Fibroblast of villous mesenchyme (primary cell): Measurements from ENCODE around the gene MAST4. TPM values are rescaled to one million over a fixed set of nuclear protein-coding genes. Genes with fewer than 3 reads are reported as not detected.
"Not testable (repeated sequence)": the region's sequence is repeated elsewhere in the genome, so short reads cannot be mapped to it uniquely, and the experiment has no call there.

Experiments used
- DNase-seq: peaks from one replicate; pipeline ENCODE4 v3.0.0-alpha.2; 2010; ENCODE audit warnings: low read depth
- H3K4me3 ChIP-seq: 2 replicates; pipeline ENCODE4 v1.5.1; 2011; ENCODE audit warnings: low read depth, mild to moderate bottlenecking, low read length
- CTCF ChIP-seq: IDR thresholded peaks from 2 replicates; pipeline ENCODE4 v1.5.1; 2012; ENCODE audit warnings: low read depth, mild to moderate bottlenecking, low read length; ENCODE audit not compliant: insufficient read depth
- total RNA-seq: library from RNA; depleted of rRNA; stranded (reverse); fragments of >200 nt; gene quantifications from 2 replicates; pipeline ENCODE4 v1.2.3, GENCODE V29; 2012

Gene MAST4
- total RNA-seq, 1 donor = 8.2 TPM

- H3K4me3 ChIP-seq = no peak overlapping the region
- no peak for TF ChIP-seq CTCF
- no peak for DNase-seq
These were observed 84.6 kb downstream of the MAST4 start for GRCh38 chr5:66680804-66681203.

GRCh38 chr5:66684663-66685062 lies 88.5 kb downstream of the MAST4 start:
- no peak overlapping the region for H3K4me3 ChIP-seq
- no peak for DNase-seq
- no peak for TF ChIP-seq CTCF

- H3K4me3 ChIP-seq = no peak overlapping the region
- DNase-seq = no peak
- no peak for TF ChIP-seq CTCF
These were observed 93.5 kb downstream of the MAST4 start for GRCh38 chr5:66689522-66690220.

- TF ChIP-seq CTCF = no peak
- DNase-seq = no peak
- H3K4me3 ChIP-seq = no peak overlapping the region
These were observed 97.8 kb downstream of the MAST4 start for GRCh38 chr5:66694036-66694435.

GRCh38 chr5:66695840-66696239 lies 99.6 kb downstream of the MAST4 start:
- H3K4me3 ChIP-seq, DNase-seq: not testable (repeated sequence)

GRCh38 chr5:66697796-66698564 lies 101.8 kb downstream of the MAST4 start:
- no peak for TF ChIP-seq CTCF
- H3K4me3 ChIP-seq = no peak overlapping the region
- DNase-seq = no peak

GRCh38 chr5:66701244-66701643 lies 105.1 kb downstream of the MAST4 start:
- TF ChIP-seq CTCF = no peak
- H3K4me3 ChIP-seq = no peak overlapping the region
- no peak for DNase-seq
